Lower leg skin (tissue), 3 donors: ENCODE data around the gene RSPH9.

Experiments used
- CTCF ChIP-seq, 3 donors: fragments of 450-650 bp; IDR thresholded peaks; one replicate each; pipeline ENCODE4 v1.5.1; 2016; ENCODE audit warnings: antibody characterized with exemption in 3 of 3, mild to moderate bottlenecking in 3 of 3, moderate library complexity in 2 of 3
- POLR2A ChIP-seq, 2 donors: fragments of 450-650 bp; IDR thresholded peaks; one replicate each; pipeline ENCODE4 v1.6.1; 2016 to 2017; ENCODE audit warnings: antibody characterized with exemption in 2 of 2, mild to moderate bottlenecking in 1 of 2, moderate library complexity in 1 of 2

- TF ChIP-seq POLR2A (IDR thresholded peaks at IDR 0.05) (no peak), CTCF (IDR thresholded peaks at IDR 0.05) (no peak)
These were observed 42.2 kb downstream of the RSPH9 start for GRCh38 chr6:43687079-43687436.
